ENCODE measurements around the gene CHCHD6.

Gene CHCHD6

DNA sequence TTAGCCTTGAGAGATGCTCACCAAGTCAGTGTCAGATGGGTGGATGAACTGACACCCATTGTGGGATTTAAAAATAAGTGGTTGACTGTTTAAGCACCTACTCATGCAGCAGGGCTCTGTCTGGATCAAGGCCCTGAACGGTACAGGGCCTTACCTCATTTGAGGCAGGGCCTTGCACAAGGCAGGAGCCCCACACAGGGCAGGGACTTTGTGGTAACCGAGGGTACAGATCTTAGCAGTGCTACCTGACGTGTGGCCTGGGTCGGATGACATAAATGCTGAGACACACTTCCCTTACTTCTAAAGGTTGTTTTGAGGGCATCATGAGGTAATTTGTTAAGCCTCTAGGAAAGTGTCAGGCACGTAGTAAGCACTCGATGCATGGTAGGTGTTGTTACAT is 219.4 kb downstream of the CHCHD6 start:
- Histone ChIP-seq H3K9me3 (ENCODE audit: control insufficient read depth, low read length) (no peaks in the 10 kb centered on the region), H3K4me1 (ENCODE audit: control insufficient read depth, insufficient read depth, low read length) (peaks cover 48% of the 10 kb centered on the region), H3K4me3 (ENCODE audit: low read length) (no peak overlapping the region), H3K9ac (ENCODE audit: low read length) (no peak overlapping the region), H3K27me3 (ENCODE audit: control insufficient read depth, insufficient read depth, low read length) (no peaks in the 10 kb centered on the region), H3K36me3 (ENCODE audit: control insufficient read depth, insufficient read depth, low read length) (no peaks in the 10 kb centered on the region)

DNA sequence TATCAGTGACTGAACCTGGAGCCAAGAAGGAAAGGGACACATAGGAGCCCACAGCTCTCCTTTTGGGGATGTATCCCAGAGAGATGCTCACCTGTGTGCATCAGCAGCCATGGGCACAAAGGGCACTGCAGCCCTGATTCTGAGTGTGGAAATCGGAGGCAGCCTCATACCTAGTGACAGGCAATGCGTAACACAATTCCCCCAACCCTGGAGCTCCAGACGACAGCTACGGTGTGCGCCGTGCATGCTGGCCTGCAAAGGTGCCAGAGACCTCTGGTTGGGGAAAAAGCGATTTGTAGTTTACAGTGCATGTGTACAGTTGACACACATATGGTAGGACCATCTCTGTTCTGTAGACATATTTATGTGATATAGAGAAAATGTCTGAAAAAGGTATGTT is 219.9 kb downstream of the CHCHD6 start:
- Histone ChIP-seq H3K27me3 (ENCODE audit: control insufficient read depth, insufficient read depth, low read length) (no peaks in the 10 kb centered on the region), H3K9ac (ENCODE audit: low read length) (no peak overlapping the region), H3K4me3 (ENCODE audit: low read length) (no peak overlapping the region)

DNA sequence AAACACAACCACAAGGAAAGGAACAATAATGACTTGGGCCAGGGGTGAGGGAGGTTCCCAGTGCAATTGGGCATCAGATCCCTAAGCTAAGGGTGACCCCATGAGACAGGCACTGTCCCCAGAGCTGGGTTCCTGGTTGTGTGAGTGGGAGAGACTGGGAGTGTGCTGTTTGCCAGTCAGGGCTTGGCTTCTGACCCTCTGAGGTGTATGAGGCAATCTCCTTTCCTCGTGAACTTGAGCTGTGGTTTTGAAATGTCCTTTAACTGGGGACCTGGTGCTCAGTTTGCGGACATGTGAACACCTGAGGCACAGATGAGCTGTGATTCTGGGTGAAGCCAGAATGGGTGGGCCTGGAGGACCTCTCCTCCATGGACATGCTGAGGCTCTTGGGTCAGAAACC is 220.4 kb downstream of the CHCHD6 start:
- H3K9ac ChIP-seq (ENCODE audit: low read length): peak overlapping the region; percentile 23
- H3K27me3 ChIP-seq (ENCODE audit: control insufficient read depth, insufficient read depth, low read length): no peaks in the 10 kb centered on the region
- H3K4me1 ChIP-seq (ENCODE audit: control insufficient read depth, insufficient read depth, low read length): peaks cover 48% of the 10 kb centered on the region
- H3K4me3 ChIP-seq (ENCODE audit: low read length): no peak overlapping the region
- no peaks in the 10 kb centered on the region for H3K36me3 ChIP-seq (ENCODE audit: control insufficient read depth, insufficient read depth, low read length)
- H3K9me3 ChIP-seq (ENCODE audit: control insufficient read depth, low read length): no peaks in the 10 kb centered on the region

More for the DNA sequence above, 219.9 kb downstream of the CHCHD6 start:
- Histone ChIP-seq H3K4me1 (ENCODE audit: control insufficient read depth, insufficient read depth, low read length) (peaks cover 48% of the 10 kb centered on the region), H3K36me3 (ENCODE audit: control insufficient read depth, insufficient read depth, low read length) (no peaks in the 10 kb centered on the region), H3K9me3 (ENCODE audit: control insufficient read depth, low read length) (no peaks in the 10 kb centered on the region)

DNA sequence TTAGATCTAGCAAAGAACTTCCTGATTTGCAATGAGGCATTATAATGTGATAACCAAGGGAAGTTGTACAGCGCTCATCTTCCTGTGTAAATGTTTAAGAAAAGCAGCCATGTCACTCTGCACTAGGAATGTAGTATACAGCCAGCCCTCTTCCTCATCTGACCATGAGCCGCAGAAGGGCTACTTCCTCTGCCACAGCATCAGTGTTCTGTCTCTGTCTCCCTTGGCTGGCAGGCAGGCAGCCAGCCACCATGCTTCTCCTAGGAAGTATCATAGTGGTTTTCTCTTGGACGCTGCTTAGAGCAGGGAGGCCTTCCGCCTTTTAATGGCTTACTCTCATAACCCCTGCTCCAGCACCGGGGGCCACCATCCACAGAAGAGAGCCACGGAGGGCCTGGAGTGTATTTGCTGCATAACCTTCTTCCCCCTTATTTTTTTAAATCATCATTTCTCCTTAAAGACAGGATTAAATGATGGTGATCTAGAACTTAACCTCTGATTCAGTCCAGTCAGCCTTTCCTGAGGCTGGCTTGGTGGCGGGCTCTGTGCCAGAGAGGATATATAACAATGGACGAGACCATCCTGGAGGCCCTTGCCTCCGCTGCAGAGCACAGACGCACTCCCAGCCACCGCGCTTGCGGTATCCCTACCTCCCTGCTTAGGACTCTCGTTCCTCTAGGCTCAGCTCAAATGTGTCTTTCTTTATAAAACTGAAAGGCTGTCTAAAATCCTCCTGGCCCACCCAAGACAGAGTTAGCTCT is 221.6 kb downstream of the CHCHD6 start:
- H3K9ac ChIP-seq (ENCODE audit: low read length): no peak overlapping the region
- peaks cover 48% of the 10 kb centered on the region for H3K4me1 ChIP-seq (ENCODE audit: control insufficient read depth, insufficient read depth, low read length)
- H3K27me3 ChIP-seq (ENCODE audit: control insufficient read depth, insufficient read depth, low read length): no peaks in the 10 kb centered on the region
- H3K36me3 ChIP-seq (ENCODE audit: control insufficient read depth, insufficient read depth, low read length): no peaks in the 10 kb centered on the region
- H3K4me3 ChIP-seq (ENCODE audit: low read length): no peak overlapping the region
- H3K9me3 ChIP-seq (ENCODE audit: control insufficient read depth, low read length): no peaks in the 10 kb centered on the region

DNA sequence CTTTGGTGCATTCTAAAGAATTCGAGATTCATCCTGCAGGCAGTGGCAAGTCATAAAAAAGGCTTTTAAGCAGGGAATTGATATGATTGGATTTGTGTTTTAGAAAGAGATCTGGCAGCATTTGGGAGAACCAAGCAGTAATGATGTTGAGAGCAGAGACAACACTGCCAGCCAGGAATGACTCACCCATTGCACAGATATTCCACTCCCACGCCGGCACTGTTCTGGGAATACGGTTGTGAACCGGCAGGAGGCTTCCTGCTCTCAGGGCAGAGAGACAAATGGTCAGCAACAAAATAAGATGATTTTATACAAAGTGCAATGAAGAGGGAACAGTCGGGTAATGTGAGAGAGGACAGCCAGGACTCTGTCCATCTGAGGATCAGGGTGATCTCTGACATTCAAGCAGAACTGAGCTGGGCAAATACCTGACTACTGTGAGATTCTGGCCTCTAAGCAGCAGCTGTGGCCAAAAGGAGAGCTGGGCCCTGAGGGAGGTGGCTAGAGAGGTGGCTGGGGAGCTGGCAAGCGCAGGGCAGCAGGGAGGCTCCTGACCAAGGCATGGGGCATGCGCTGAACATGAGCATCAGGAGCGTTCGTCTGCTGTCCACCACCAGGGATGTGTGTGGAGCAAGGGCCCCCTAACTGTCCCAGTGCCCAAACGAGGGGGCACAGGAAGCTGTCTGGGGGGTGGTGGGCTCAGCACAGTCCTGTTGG is 222.8 kb downstream of the CHCHD6 start:
- Histone ChIP-seq H3K36me3 (ENCODE audit: control insufficient read depth, insufficient read depth, low read length) (no peaks in the 10 kb centered on the region), H3K4me1 (ENCODE audit: control insufficient read depth, insufficient read depth, low read length) (peaks cover 38% of the 10 kb centered on the region), H3K4me3 (ENCODE audit: low read length) (no peak overlapping the region), H3K9me3 (ENCODE audit: control insufficient read depth, low read length) (no peaks in the 10 kb centered on the region), H3K9ac (ENCODE audit: low read length) (no peak overlapping the region), H3K27me3 (ENCODE audit: control insufficient read depth, insufficient read depth, low read length) (no peaks in the 10 kb centered on the region)

- H3K4me1 ChIP-seq (ENCODE audit: control insufficient read depth, insufficient read depth, low read length): peaks cover 33% of the 10 kb centered on the region
- no peak overlapping the region for H3K4me3 ChIP-seq (ENCODE audit: low read length)
- no peaks in the 10 kb centered on the region for H3K36me3 ChIP-seq (ENCODE audit: control insufficient read depth, insufficient read depth, low read length)
- H3K9ac ChIP-seq (ENCODE audit: low read length): no peak overlapping the region
- no peaks in the 10 kb centered on the region for H3K9me3 ChIP-seq (ENCODE audit: control insufficient read depth, low read length)
- no peaks in the 10 kb centered on the region for H3K27me3 ChIP-seq (ENCODE audit: control insufficient read depth, insufficient read depth, low read length)
These were observed 223.3 kb downstream of the CHCHD6 start for GRCh38 chr3:126927401-126927750.

DNA sequence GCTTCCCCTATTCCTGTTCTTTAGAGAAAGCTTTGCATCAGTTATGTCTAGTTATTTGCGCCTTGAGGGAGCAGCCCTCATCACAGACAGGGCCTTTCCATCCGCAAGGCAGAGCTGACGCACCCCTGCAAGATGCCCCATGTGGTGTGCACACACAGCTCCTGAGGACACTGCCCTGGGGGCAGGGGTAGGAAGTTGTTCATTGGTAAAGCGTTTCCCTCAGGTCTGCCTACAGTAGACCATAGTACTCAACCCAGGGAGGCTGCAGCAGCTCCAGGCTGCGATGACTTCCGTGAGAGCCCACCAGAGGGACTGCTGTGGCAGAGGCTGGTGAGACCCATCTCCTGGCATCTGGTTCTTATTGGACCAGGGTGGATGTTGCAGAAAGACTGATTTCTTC is 223.8 kb downstream of the CHCHD6 start:
- Histone ChIP-seq H3K27me3 (ENCODE audit: control insufficient read depth, insufficient read depth, low read length) (no peaks in the 10 kb centered on the region), H3K4me3 (ENCODE audit: low read length) (no peak overlapping the region), H3K4me1 (ENCODE audit: control insufficient read depth, insufficient read depth, low read length) (peaks cover 30% of the 10 kb centered on the region), H3K36me3 (ENCODE audit: control insufficient read depth, insufficient read depth, low read length) (no peaks in the 10 kb centered on the region), H3K9me3 (ENCODE audit: control insufficient read depth, low read length) (no peaks in the 10 kb centered on the region), H3K9ac (ENCODE audit: low read length) (no peak overlapping the region)

DNA sequence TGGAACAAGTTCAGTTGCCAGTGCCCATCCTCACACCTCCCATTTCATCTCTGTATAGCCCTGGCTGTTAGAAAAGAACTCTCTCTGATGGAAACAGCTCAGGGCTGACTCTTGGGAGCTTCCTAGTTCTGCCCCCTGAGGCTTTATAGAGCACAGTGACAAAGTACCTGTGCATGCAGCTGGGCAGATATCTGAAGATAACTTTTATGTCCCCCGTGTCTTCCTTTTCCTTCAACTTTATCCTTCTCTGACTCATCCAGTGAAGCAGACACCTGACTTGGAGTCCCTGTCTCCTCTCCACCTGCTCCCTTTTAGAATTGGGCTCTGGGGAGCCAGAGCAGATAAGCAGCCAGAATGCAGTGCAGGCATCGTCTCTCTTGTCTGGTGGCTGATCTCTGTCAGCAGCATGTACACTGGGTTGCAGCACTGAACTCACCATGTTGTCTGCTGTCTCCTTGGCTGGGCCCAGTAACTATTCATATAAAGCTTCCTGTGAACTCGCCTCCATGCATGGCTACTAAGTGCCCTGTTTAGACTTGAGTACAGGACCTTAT is 225.0 kb downstream of the CHCHD6 start:
- no peak overlapping the region for H3K9ac ChIP-seq (ENCODE audit: low read length)
- no peaks in the 10 kb centered on the region for H3K27me3 ChIP-seq (ENCODE audit: control insufficient read depth, insufficient read depth, low read length)
- no peak overlapping the region for H3K4me3 ChIP-seq (ENCODE audit: low read length)
- H3K4me1 ChIP-seq (ENCODE audit: control insufficient read depth, insufficient read depth, low read length): peaks cover 30% of the 10 kb centered on the region
- H3K36me3 ChIP-seq (ENCODE audit: control insufficient read depth, insufficient read depth, low read length): no peaks in the 10 kb centered on the region
- H3K9me3 ChIP-seq (ENCODE audit: control insufficient read depth, low read length): no peaks in the 10 kb centered on the region

GRCh38 chr3:126930936-126931600 is 227.0 kb downstream of the CHCHD6 start:
- Histone ChIP-seq H3K27me3 (ENCODE audit: control insufficient read depth, insufficient read depth, low read length) (no peaks in the 10 kb centered on the region), H3K4me1 (ENCODE audit: control insufficient read depth, insufficient read depth, low read length) (peaks cover 12% of the 10 kb centered on the region), H3K9ac (ENCODE audit: low read length) (no peak overlapping the region), H3K36me3 (ENCODE audit: control insufficient read depth, insufficient read depth, low read length) (no peaks in the 10 kb centered on the region), H3K4me3 (ENCODE audit: low read length) (no peak overlapping the region), H3K9me3 (ENCODE audit: control insufficient read depth, low read length) (no peaks in the 10 kb centered on the region)

DNA sequence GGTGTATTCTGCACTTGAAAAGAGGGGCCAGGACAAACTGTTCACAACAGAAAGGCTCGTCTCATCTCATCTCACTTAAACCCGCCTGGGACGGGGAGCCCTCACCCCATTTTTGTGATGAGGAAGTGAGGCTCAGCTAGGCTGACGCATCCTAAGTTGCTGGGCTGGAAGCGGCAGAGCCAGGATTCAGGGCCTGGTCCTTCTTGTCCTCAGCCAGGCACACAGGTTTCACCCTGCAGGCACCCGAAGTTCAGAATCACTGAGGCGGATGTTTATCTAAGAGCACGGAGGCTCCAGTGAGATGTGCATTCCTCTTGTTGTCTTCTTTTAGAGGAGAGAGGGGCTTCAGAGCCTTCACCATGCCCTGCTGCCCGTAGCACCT is 227.8 kb downstream of the CHCHD6 start:
- H3K4me3 ChIP-seq (ENCODE audit: low read length): no peak overlapping the region
- no peaks in the 10 kb centered on the region for H3K36me3 ChIP-seq (ENCODE audit: control insufficient read depth, insufficient read depth, low read length)
- no peaks in the 10 kb centered on the region for H3K9me3 ChIP-seq (ENCODE audit: control insufficient read depth, low read length)

DNA sequence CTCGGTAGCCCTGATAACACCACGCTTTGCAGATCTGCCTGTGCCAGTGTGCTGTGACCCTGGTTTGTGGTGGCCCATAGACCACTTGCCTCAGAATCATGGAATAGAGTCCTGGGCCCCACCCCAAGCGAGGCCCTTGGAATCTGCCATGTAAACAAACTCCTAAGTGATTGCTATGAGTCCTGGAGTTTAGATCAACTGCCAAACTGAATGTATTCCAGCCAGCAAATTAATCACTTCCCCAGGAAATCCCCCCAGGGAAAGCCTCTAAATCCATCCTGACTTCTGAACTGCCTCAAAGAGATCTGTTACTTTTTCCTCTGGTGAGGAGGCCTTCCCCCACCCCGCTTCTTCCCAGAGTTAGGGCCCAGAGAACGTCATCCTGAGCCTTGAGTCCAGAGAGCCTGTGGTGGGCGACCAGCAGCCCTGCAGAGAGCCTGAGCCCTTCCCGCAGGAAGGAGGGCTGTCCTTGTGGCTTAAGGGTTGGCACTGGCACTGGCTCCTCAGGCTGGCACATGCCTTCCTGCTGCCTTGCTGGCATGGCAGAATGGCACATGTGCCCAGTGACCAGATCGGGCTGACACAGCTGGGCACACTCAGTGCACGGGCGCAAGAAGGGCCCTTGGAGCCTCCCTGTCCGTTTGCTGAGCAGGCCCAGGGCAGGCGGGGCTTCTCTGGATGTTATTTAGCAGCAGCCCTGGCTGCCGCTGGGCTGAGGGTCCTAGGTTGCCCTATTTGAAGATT is 228.3 kb downstream of the CHCHD6 start:
- H3K27me3 ChIP-seq (ENCODE audit: control insufficient read depth, insufficient read depth, low read length): no peaks in the 10 kb centered on the region
- no peaks in the 10 kb centered on the region for H3K36me3 ChIP-seq (ENCODE audit: control insufficient read depth, insufficient read depth, low read length)
- no peaks in the 10 kb centered on the region for H3K4me1 ChIP-seq (ENCODE audit: control insufficient read depth, insufficient read depth, low read length)
- H3K9ac ChIP-seq (ENCODE audit: low read length): no peak overlapping the region
- no peak overlapping the region for H3K4me3 ChIP-seq (ENCODE audit: low read length)
- no peaks in the 10 kb centered on the region for H3K9me3 ChIP-seq (ENCODE audit: control insufficient read depth, low read length)

More for the DNA sequence above, 227.8 kb downstream of the CHCHD6 start:
- Histone ChIP-seq H3K9ac (ENCODE audit: low read length) (no peak overlapping the region), H3K27me3 (ENCODE audit: control insufficient read depth, insufficient read depth, low read length) (no peaks in the 10 kb centered on the region), H3K4me1 (ENCODE audit: control insufficient read depth, insufficient read depth, low read length) (peaks cover 5% of the 10 kb centered on the region)

All from mucosa of stomach (tissue), 1 donor.